Fibroblast of lung (primary cell): ENCODE measurements around the gene CLSTN1. TPM values are rescaled to one million over a fixed set of nuclear protein-coding genes. Genes with fewer than 3 reads are reported as not detected.

Experiments
- DNase-seq, 2 donors: peaks; one replicate each; pipeline versions ENCODE4 v3.0.0 to v3.0.0-alpha.2; 2010; ENCODE audit warnings: low read depth in 2 of 2
- H2AFZ ChIP-seq: 2 replicates; pipeline ENCODE4 v1.5.1; 2012; ENCODE audit warnings: low read length, control low read depth, inconsistent platforms
- H3K27ac ChIP-seq: 2 replicates; pipeline ENCODE4 v1.5.1; 2011; ENCODE audit warnings: low read length, control low read depth; ENCODE audit not compliant: insufficient read depth
- H3K27me3 ChIP-seq: 2 replicates; pipeline ENCODE4 v1.5.1; 2011; ENCODE audit warnings: mild to moderate bottlenecking, low read length; ENCODE audit not compliant: control insufficient read depth, insufficient read depth
- H3K36me3 ChIP-seq: 2 replicates; pipeline ENCODE4 v1.5.1; 2011; ENCODE audit warnings: low read length; ENCODE audit not compliant: control insufficient read depth, insufficient read depth
- H3K4me1 ChIP-seq: 2 replicates; pipeline ENCODE4 v1.5.1; 2011; ENCODE audit warnings: low read length; ENCODE audit not compliant: control insufficient read depth, insufficient read depth; ENCODE audit errors: extremely low read depth
- H3K4me2 ChIP-seq: 2 replicates; pipeline ENCODE4 v1.5.1; 2011; ENCODE audit warnings: low read length, control low read depth; ENCODE audit not compliant: insufficient read depth; ENCODE audit errors: extremely low read depth
- H3K4me3 ChIP-seq, 4 experiments: fragments of 200-600 bp in 1 of 4; sonication (generic) in 1 of 4; replicated peaks in 1 of 4; 2 replicates each; pipeline ENCODE4 v1.5.1; 2011 to 2016; ENCODE audit warnings: low read length in 4 of 4, low read depth in 3 of 4, mild to moderate bottlenecking in 3 of 4, control low read depth in 2 of 4, inconsistent platforms in 1 of 4, mixed read lengths in 1 of 4; ENCODE audit not compliant: insufficient read depth in 1 of 4; ENCODE audit errors: control extremely low read depth in 1 of 4
- H3K79me2 ChIP-seq: 2 replicates; pipeline ENCODE4 v1.5.1; 2012; ENCODE audit warnings: mild to moderate bottlenecking, low read length, inconsistent platforms; ENCODE audit not compliant: control insufficient read depth, insufficient read depth
- H3K9ac ChIP-seq: 2 replicates; pipeline ENCODE4 v1.5.1; 2011; ENCODE audit warnings: mild to moderate bottlenecking, low read length, control low read depth; ENCODE audit not compliant: insufficient read depth
- H3K9me3 ChIP-seq: 2 replicates; pipeline ENCODE4 v1.5.1; 2012; ENCODE audit warnings: low read depth, low read length; ENCODE audit not compliant: control insufficient read depth, insufficient read depth
- H4K20me1 ChIP-seq: 2 replicates; pipeline ENCODE4 v1.5.1; 2011; ENCODE audit warnings: low read length; ENCODE audit not compliant: control insufficient read depth, insufficient read depth; ENCODE audit errors: extremely low read depth
- EZH2 ChIP-seq: IDR thresholded peaks from 2 replicates; pipeline ENCODE4 v1.5.1; 2012; ENCODE audit warnings: low read length, control low read depth, mild to moderate bottlenecking; ENCODE audit errors: missing control alignments
- polyA plus RNA-seq, 2 donors: library from polyadenylated mRNA; depleted of rRNA in 1 of 2; stranded (reverse) in 1 of 2; unstranded in 1 of 2; fragments of >200 nt; gene quantifications; 2 replicates each; pipeline ENCODE4 v1.2.1, GENCODE V29; 2011 to 2012; ENCODE audit warnings: missing spikeins in 1 of 2
- total RNA-seq: library from RNA; depleted of rRNA; stranded (reverse); fragments of >200 nt; gene quantifications from 2 replicates; pipeline ENCODE4 v1.2.1, GENCODE V29; 2014
- TF ChIP-seq, protein P1 (sequence below), 2 donors: IDR thresholded peaks in 1 of 2; conservative IDR thresholded peaks in 1 of 2; 1 replicate in 1 of 2; 2 replicates in 1 of 2; pipeline ENCODE4 v1.5.1; 2011 to 2012; ENCODE audit warnings: low read length in 2 of 2, control low read depth in 1 of 2, inconsistent platforms in 1 of 2, low read depth in 1 of 2, mild to moderate bottlenecking in 1 of 2

Gene CLSTN1
- total and polyA plus RNA-seq, 2 donors (not counting 1 experiment from before 2014, with no cell fraction given) = 57.4 to 115 TPM

- Histone ChIP-seq H3K9me3 (no peaks in the 10 kb centered on the region), H3K9ac (no peak overlapping the region), H3K4me2 (no peak overlapping the region), H2AFZ (no peak overlapping the region), H3K4me3 (no peak overlapping the region), H4K20me1 (no peaks in the 10 kb centered on the region), H3K79me2 (no peaks in the 10 kb centered on the region), H3K36me3 (no peaks in the 10 kb centered on the region), H3K4me1 (no peaks in the 10 kb centered on the region), H3K27me3 (no peaks in the 10 kb centered on the region), H3K27ac (no peak overlapping the region)
- TF ChIP-seq, protein P1, sequence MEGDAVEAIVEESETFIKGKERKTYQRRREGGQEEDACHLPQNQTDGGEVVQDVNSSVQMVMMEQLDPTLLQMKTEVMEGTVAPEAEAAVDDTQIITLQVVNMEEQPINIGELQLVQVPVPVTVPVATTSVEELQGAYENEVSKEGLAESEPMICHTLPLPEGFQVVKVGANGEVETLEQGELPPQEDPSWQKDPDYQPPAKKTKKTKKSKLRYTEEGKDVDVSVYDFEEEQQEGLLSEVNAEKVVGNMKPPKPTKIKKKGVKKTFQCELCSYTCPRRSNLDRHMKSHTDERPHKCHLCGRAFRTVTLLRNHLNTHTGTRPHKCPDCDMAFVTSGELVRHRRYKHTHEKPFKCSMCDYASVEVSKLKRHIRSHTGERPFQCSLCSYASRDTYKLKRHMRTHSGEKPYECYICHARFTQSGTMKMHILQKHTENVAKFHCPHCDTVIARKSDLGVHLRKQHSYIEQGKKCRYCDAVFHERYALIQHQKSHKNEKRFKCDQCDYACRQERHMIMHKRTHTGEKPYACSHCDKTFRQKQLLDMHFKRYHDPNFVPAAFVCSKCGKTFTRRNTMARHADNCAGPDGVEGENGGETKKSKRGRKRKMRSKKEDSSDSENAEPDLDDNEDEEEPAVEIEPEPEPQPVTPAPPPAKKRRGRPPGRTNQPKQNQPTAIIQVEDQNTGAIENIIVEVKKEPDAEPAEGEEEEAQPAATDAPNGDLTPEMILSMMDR (conservative IDR thresholded peaks at IDR 0.05 in 1 of 2, IDR thresholded peaks at IDR 0.05 in 1 of 2; ENCODE audit: low read depth in 1 of 2, low read length in 2 of 2) = no peak
- no peak for DNase-seq
These were observed 142.9 kb downstream of the CLSTN1 start for GRCh38 chr1:9680828-9681227.

DNA sequence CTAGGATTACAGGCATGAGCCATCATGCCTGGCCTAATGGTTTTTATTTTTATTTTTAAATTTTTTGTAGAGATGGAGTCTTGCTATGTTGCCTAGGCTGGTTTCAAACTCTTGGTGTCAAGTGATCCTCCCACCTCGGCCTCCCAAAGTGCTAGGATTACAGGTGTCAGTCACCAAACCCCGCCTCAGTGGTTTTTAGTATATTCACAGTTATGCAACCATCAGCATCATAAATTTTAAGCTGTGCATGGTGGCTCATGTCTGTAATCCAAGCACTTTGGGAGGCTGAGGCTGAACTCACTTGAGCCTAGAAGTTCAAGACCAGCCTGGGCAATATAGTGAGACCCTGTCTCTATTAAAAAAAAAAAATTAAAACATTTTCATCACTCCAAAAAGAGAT, 143.7 kb downstream of the CLSTN1 start:
- Histone ChIP-seq H3K27me3 (no peaks in the 10 kb centered on the region), H3K36me3 (no peaks in the 10 kb centered on the region), H4K20me1 (no peaks in the 10 kb centered on the region), H3K9me3 (no peaks in the 10 kb centered on the region), H3K4me2 (no peak overlapping the region), H3K27ac (no peak overlapping the region), H2AFZ (no peak overlapping the region), H3K4me3 (no peak overlapping the region), H3K79me2 (no peaks in the 10 kb centered on the region), H3K4me1 (no peaks in the 10 kb centered on the region), H3K9ac (no peak overlapping the region)
- no peak for TF ChIP-seq EZH2
- TF ChIP-seq, protein P1 (conservative IDR thresholded peaks at IDR 0.05 in 1 of 2, IDR thresholded peaks at IDR 0.05 in 1 of 2; ENCODE audit: low read depth in 1 of 2, low read length in 2 of 2) = no peak
- DNase-seq = no peak

Other genes starting within 250 kb of the CLSTN1 start
- 2.8 TPM in 2 replicates for gene TMEM201, start 235.1 kb downstream of the CLSTN1 start, total RNA-seq
- gene TMEM201, start 235.1 kb downstream of the CLSTN1 start, polyA plus RNA-seq = 1.7 and 3.2 TPM in 2 replicates
- gene PIK3CD, start 172.2 kb downstream of the CLSTN1 start, total RNA-seq = 4.6 and 6.4 TPM in 2 replicates
- 2.8 TPM in 2 replicates for gene PIK3CD, start 172.2 kb downstream of the CLSTN1 start, polyA plus RNA-seq
- gene CTNNBIP1, start 86.3 kb upstream of the CLSTN1 start, total RNA-seq = 16.4 and 16.5 TPM in 2 replicates
- gene CTNNBIP1, start 86.3 kb upstream of the CLSTN1 start, polyA plus RNA-seq = 19.0 and 27.6 TPM in 2 replicates
- 26.9 and 31.6 TPM in 2 replicates for gene LZIC, start 119.4 kb upstream of the CLSTN1 start, total RNA-seq
- 27.5 and 33.5 TPM in 2 replicates for gene LZIC, start 119.4 kb upstream of the CLSTN1 start, polyA plus RNA-seq
- 14.4 and 17.2 TPM in 2 replicates for gene NMNAT1, start 119.5 kb upstream of the CLSTN1 start, total RNA-seq
- gene NMNAT1, start 119.5 kb upstream of the CLSTN1 start, polyA plus RNA-seq = 9.6 and 11.5 TPM in 2 replicates
- gene RBP7, start 173.3 kb upstream of the CLSTN1 start, total RNA-seq = not detected in 2 replicates
- gene RBP7, start 173.3 kb upstream of the CLSTN1 start, polyA plus RNA-seq = 0.36 TPM in 1 of 2 replicates, not detected in the other
- gene UBE4B, start 209.0 kb upstream of the CLSTN1 start, total RNA-seq = 28.2 and 30.7 TPM in 2 replicates
- 21.9 and 28.9 TPM in 2 replicates for gene UBE4B, start 209.0 kb upstream of the CLSTN1 start, polyA plus RNA-seq